Measurements from ENCODE around the gene PRKCB.

PRKCB gene

GRCh38 chr16:23835390-23836077, at the start of gene PRKCB:
Gene PRKCB, plus strand, starts transcription at chr16:23835983.
- peak within 1 kb of the TSS; percentile 63 for H3K27ac ChIP-seq
- peaks cover 11% of the 10 kb centered on the region for H3K9me3 ChIP-seq
- TF ChIP-seq Cebpa-rat (IDR thresholded peaks at IDR 0.05), result no peak
- H3K9ac ChIP-seq, result peak within 1 kb of the TSS; percentile 68
- H3K4me1 ChIP-seq, result peaks cover 50% of the 10 kb centered on the region
- peaks cover 30% of the 10 kb centered on the region for H4K20me1 ChIP-seq
- H3K36me3 ChIP-seq, result no peaks in the 10 kb centered on the region
- H3K27me3 ChIP-seq, result peaks cover 47% of the 10 kb centered on the region
- peak within 1 kb of the TSS; percentile 80 for H3K4me3 ChIP-seq
- H3K4me2 ChIP-seq, result peak within 1 kb of the TSS; percentile 92

DNA sequence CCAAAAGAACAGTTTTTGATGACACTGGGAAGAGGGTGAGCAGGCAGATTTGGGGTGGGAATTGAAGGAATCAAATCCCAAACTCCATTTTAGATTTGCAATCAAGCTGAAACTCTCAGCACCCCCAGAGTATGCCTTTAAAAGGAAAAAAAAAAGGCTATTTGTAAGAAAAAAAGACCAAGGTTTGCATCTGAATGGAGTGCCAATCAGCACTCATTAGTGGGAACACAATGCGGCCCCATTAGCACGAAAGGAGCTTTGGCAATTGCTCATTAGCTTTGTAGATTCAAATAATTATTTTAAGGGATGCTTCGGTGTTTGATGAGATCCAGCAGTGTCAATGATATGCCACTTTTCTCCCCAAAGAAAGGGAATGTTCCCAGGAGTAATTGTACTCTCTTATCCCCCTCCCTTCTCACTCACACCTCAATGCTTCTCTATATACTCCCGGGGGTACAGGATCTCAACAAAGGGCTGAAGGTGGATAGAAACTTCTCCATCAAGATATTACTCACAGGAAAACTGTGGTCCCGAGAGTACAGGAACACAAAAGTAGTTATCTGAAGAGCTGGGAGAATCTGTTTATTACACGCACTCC, 48.7 kb upstream of the PRKCB start:
- no peak for TF ChIP-seq Cebpa-rat (IDR thresholded peaks at IDR 0.05)
- no peaks in the 10 kb centered on the region for H3K36me3 ChIP-seq
- H3K27ac ChIP-seq, result no peak overlapping the region
- H3K9me3 ChIP-seq, result no peaks in the 10 kb centered on the region
- no peaks in the 10 kb centered on the region for H4K20me1 ChIP-seq
- H3K4me3 ChIP-seq, result no peak overlapping the region
- no peaks in the 10 kb centered on the region for H3K27me3 ChIP-seq
- H3K9ac ChIP-seq, result no peak overlapping the region
- H3K4me1 ChIP-seq, result peaks cover 11% of the 10 kb centered on the region
- no peak overlapping the region for H3K4me2 ChIP-seq

DNA sequence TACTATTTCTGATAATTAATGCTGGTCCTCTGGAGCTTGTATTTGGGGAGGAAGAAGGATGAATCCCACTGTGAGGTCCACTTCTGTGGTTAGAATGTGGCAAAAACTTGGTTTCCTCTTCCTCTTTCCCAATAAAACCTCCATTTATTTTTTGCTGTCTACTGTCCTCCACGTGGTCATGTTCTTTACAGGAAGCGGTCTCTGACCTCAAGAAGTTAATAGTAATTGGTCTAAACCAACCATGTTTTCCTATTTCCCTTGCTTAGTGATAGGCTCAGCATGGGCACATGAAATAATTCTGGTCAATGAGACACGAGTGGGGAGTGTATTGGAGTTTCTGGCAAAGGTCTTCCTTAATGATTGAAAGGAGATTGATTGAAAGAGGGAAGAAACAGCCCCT, 47.1 kb upstream of the PRKCB start:
- Histone ChIP-seq H3K4me3 (no peak overlapping the region), H3K4me2 (peak overlapping the region; percentile 29), H3K36me3 (no peaks in the 10 kb centered on the region), H3K9me3 (no peaks in the 10 kb centered on the region), H3K4me1 (peaks cover 11% of the 10 kb centered on the region), H3K9ac (no peak overlapping the region), H3K27me3 (no peaks in the 10 kb centered on the region), H4K20me1 (no peaks in the 10 kb centered on the region), H3K27ac (no peak overlapping the region)
- TF ChIP-seq Cebpa-rat (IDR thresholded peaks at IDR 0.05), result no peak

DNA sequence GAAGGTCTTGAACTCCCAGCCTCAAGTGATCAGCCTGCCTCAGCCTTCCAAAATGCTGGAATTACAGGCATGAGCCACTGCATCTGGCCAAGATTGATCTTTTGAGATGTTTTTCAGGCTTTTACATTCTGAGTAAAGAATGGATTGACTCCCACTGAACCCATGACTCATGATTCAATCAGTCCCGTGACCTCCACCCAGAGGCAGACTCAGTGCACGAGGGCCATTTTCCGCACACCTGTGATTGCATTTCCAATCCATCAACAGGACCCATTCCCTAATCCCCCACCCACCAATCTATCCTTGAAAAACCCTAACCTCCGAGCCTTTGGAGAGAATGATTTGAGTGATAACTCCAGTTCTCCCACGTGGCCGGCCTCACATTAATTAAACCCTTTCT, 40.4 kb upstream of the PRKCB start:
- H3K4me1 ChIP-seq, result peaks cover 14% of the 10 kb centered on the region
- no peak overlapping the region for H3K4me3 ChIP-seq
- no peaks in the 10 kb centered on the region for H3K36me3 ChIP-seq
- TF ChIP-seq Cebpa-rat (IDR thresholded peaks at IDR 0.05), result no peak
- no peaks in the 10 kb centered on the region for H4K20me1 ChIP-seq
- H3K27ac ChIP-seq, result no peak overlapping the region
- no peak overlapping the region for H3K9ac ChIP-seq
- H3K27me3 ChIP-seq, result no peaks in the 10 kb centered on the region
- H3K4me2 ChIP-seq, result no peak overlapping the region
- H3K9me3 ChIP-seq, result no peaks in the 10 kb centered on the region

DNA sequence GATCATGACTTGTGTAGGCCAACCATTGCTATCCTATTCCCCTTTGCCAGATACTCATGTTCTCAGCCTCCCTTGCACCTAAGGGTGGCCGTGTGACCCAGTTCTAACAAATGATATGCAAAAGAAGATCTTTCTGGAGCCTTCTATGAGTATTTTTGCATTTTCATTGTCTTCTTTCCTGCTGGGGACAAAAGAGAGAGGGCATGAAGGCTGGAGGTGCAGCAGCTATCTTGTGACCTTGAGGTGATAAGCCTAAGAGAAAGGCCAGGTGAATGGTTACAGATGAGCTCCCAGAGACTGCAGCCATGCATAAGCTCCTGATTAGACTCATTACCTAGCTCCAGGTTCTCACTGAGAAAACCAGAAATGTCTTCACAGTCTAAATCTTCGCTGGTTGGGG, 38.8 kb upstream of the PRKCB start:
- Histone ChIP-seq H3K27ac (no peak overlapping the region), H3K9me3 (no peaks in the 10 kb centered on the region), H4K20me1 (no peaks in the 10 kb centered on the region), H3K4me1 (peaks cover 14% of the 10 kb centered on the region), H3K4me3 (no peak overlapping the region), H3K27me3 (no peaks in the 10 kb centered on the region), H3K9ac (no peak overlapping the region), H3K36me3 (no peaks in the 10 kb centered on the region), H3K4me2 (no peak overlapping the region)
- no peak for TF ChIP-seq Cebpa-rat (IDR thresholded peaks at IDR 0.05)

GRCh38 chr16:23801378-23801777, 34.4 kb upstream of the PRKCB start:
- TF ChIP-seq Cebpa-rat (IDR thresholded peaks at IDR 0.05), result no peak
- Histone ChIP-seq H3K27ac (no peak overlapping the region), H3K36me3 (no peaks in the 10 kb centered on the region)

GRCh38 chr16:23802776-23803175, 33.0 kb upstream of the PRKCB start:
- Histone ChIP-seq H3K4me3 (no peak overlapping the region), H3K36me3 (no peaks in the 10 kb centered on the region), H3K4me2 (no peak overlapping the region), H3K27ac (no peak overlapping the region), H3K9ac (0 out of 2 replicates have a peak overlapping the region, but pooled peaks have one; percentile 8), H3K9me3 (no peaks in the 10 kb centered on the region), H3K27me3 (no peaks in the 10 kb centered on the region), H3K4me1 (peaks cover 25% of the 10 kb centered on the region), H4K20me1 (no peaks in the 10 kb centered on the region)
- no peak for TF ChIP-seq Cebpa-rat (IDR thresholded peaks at IDR 0.05)

More at GRCh38 chr16:23801378-23801777, 34.4 kb upstream of the PRKCB start:
- Histone ChIP-seq H3K9ac (no peak overlapping the region), H3K27me3 (no peaks in the 10 kb centered on the region), H3K4me3 (no peak overlapping the region), H3K4me2 (no peak overlapping the region), H3K4me1 (peaks cover 14% of the 10 kb centered on the region), H3K9me3 (no peaks in the 10 kb centered on the region), H4K20me1 (no peaks in the 10 kb centered on the region)

- no peak overlapping the region for H3K4me3 ChIP-seq
- H3K4me1 ChIP-seq, result peaks cover 25% of the 10 kb centered on the region
- no peak for TF ChIP-seq Cebpa-rat (IDR thresholded peaks at IDR 0.05)
- H3K27me3 ChIP-seq, result no peaks in the 10 kb centered on the region
- no peaks in the 10 kb centered on the region for H4K20me1 ChIP-seq
- H3K27ac ChIP-seq, result no peak overlapping the region
- no peaks in the 10 kb centered on the region for H3K36me3 ChIP-seq
- H3K9ac ChIP-seq, result no peak overlapping the region
- H3K9me3 ChIP-seq, result no peaks in the 10 kb centered on the region
- no peak overlapping the region for H3K4me2 ChIP-seq
These were observed 32.1 kb upstream of the PRKCB start for GRCh38 chr16:23803591-23804123.

GRCh38 chr16:23807028-23807427, 28.8 kb upstream of the PRKCB start:
- Histone ChIP-seq H3K27me3 (no peaks in the 10 kb centered on the region), H3K4me3 (no peak overlapping the region), H3K9me3 (no peaks in the 10 kb centered on the region), H3K4me1 (peaks cover 11% of the 10 kb centered on the region), H3K27ac (no peak overlapping the region), H3K4me2 (peak overlapping the region; percentile 40), H3K36me3 (no peaks in the 10 kb centered on the region), H4K20me1 (no peaks in the 10 kb centered on the region), H3K9ac (no peak overlapping the region)
- no peak for TF ChIP-seq Cebpa-rat (IDR thresholded peaks at IDR 0.05)

DNA sequence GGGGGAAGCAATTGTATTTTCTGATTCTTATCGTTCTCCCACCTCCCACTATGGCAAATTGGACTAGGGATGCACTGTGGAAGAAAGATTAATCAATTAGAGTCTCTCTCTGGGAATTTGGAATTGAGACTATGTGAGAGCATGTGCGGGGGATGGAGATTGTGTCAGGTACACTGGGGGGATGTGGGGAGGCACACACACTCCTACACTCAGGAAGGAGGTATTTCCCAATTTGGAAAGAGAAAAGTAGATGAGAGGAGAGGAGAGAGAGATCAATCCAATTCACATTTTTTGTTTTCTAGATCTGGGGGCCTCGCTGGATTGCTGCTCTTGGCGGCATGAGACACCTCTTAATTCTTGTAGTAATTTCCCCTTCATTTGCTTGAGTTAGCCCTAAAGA, 14.3 kb upstream of the PRKCB start:
- Histone ChIP-seq H4K20me1 (no peaks in the 10 kb centered on the region), H3K9me3 (no peaks in the 10 kb centered on the region), H3K9ac (no peak overlapping the region), H3K4me1 (peaks cover 3% of the 10 kb centered on the region), H3K36me3 (no peaks in the 10 kb centered on the region), H3K4me3 (no peak overlapping the region), H3K27me3 (no peaks in the 10 kb centered on the region), H3K27ac (no peak overlapping the region), H3K4me2 (no peak overlapping the region)
- no peak for TF ChIP-seq Cebpa-rat (IDR thresholded peaks at IDR 0.05)

Data from BLaER1 (cell line).